Medulla oblongata (tissue), 1 donor: ENCODE results near the gene TARP.
"Not testable (repeated sequence)": the region's sequence is repeated elsewhere in the genome, so short reads cannot be mapped to it uniquely, and the experiment has no call there.

Experiments used
- DNase-seq: peaks from one replicate; pipeline ENCODE4 v3.0.0-alpha.2; 2015; ENCODE audit errors: extremely low spot score

TARP gene

GRCh38 chr7:38262545-38262944 lies 10.9 kb downstream of the TARP start:
- DNase-seq, result no peak

GRCh38 chr7:38262026-38262425 lies 11.4 kb downstream of the TARP start:
- peak; percentile 58 for DNase-seq

- not testable (repeated sequence) for DNase-seq
These were observed 11.8 kb downstream of the TARP start for GRCh38 chr7:38261601-38262000.

- not testable (repeated sequence) for DNase-seq
These were observed 14.3 kb downstream of the TARP start for GRCh38 chr7:38259157-38259556.

GRCh38 chr7:38257350-38257677 lies 16.1 kb downstream of the TARP start:
- DNase-seq, result no peak

GRCh38 chr7:38249849-38250248 lies 23.6 kb downstream of the TARP start:
- DNase-seq, result not testable (repeated sequence)

- DNase-seq, result no peak
These were observed 25.3 kb downstream of the TARP start for GRCh38 chr7:38248069-38248567.

- DNase-seq, result no peak
These were observed 27.9 kb downstream of the TARP start for GRCh38 chr7:38245409-38245977.

- no peak for DNase-seq
These were observed 28.9 kb downstream of the TARP start for GRCh38 chr7:38244516-38244915.

GRCh38 chr7:38243345-38243744 lies 30.1 kb downstream of the TARP start:
- not testable (repeated sequence) for DNase-seq

GRCh38 chr7:38242814-38243213 lies 30.6 kb downstream of the TARP start:
- no peak for DNase-seq

- no peak for DNase-seq
These were observed 32.4 kb downstream of the TARP start for GRCh38 chr7:38241071-38241470.

- DNase-seq, result not testable (repeated sequence)
These were observed 34.3 kb downstream of the TARP start for GRCh38 chr7:38239129-38239528.

GRCh38 chr7:38235606-38236005 lies 37.8 kb downstream of the TARP start:
- DNase-seq, result no peak

- DNase-seq, result not testable (repeated sequence)
These were observed 38.7 kb downstream of the TARP start for GRCh38 chr7:38234759-38235158.

- no peak for DNase-seq
These were observed 40.7 kb downstream of the TARP start for GRCh38 chr7:38232502-38233366.

- no peak for DNase-seq
These were observed 43.4 kb downstream of the TARP start for GRCh38 chr7:38229884-38230642.

- DNase-seq, result no peak
These were observed 44.0 kb downstream of the TARP start for GRCh38 chr7:38229386-38229785.

GRCh38 chr7:38224392-38224791 lies 49.0 kb downstream of the TARP start:
- no peak for DNase-seq

GRCh38 chr7:38223306-38223705 lies 50.1 kb downstream of the TARP start:
- DNase-seq, result no peak

GRCh38 chr7:38222481-38223096 lies 50.8 kb downstream of the TARP start:
- DNase-seq, result peak; percentile 84

GRCh38 chr7:38220452-38220851 lies 53.0 kb downstream of the TARP start:
- no peak for DNase-seq
